ENCODE measurements around the gene UBP1. TPM values are rescaled to one million over a fixed set of nuclear protein-coding genes. Genes with fewer than 3 reads are reported as not detected.
"Not testable (repeated sequence)": the region's sequence is repeated elsewhere in the genome, so short reads cannot be mapped to it uniquely, and the experiment has no call there.

Gene UBP1
- total RNA-seq, 1 donor from 2014 or later = 62.9 TPM

DNA sequence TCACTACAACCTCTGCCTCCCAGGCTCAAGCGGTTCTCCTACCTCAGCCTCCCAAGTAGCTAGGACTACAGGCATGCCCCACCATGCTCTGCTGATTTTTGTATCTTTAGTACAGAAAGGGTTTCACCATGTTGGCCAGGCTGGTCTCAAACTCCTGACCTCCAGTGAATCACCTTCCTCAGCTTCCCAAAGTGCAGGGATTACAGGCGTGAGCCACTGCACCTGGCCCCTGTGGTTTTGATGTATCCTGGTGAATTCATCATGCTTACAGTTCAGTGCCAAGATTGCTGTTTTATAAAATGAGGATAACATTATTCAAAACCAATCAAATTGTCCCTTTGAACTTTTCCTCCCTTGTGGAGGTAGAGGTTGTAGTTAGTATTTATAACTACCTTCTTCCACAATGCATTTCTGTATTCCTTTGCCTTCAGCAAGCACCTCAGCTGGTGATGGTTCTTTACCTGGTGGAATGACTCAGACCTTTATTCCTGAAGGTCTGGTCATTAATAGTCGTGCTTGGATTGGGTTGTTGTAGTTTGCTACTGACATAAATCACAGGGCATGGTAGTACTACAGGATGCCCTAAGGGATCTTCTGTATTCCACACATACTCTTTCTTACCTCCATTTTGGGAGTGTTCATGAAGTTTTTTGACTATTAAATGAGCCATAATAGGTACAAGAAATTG, 76.9 kb downstream of the UBP1 start:
- H3K27ac ChIP-seq = no peak overlapping the region
- no peaks in the 10 kb centered on the region for H3K36me3 ChIP-seq
- no peaks in the 10 kb centered on the region for H3K9me3 ChIP-seq
- no peak overlapping the region for H3K4me3 ChIP-seq
- no peaks in the 10 kb centered on the region for H3K27me3 ChIP-seq
- no peak for DNase-seq
- H3K4me1 ChIP-seq = no peaks in the 10 kb centered on the region
- no peak for ATAC-seq
- intact Hi-C loops (cut with DNase I) = no loop called here
- TF ChIP-seq, protein P1, sequence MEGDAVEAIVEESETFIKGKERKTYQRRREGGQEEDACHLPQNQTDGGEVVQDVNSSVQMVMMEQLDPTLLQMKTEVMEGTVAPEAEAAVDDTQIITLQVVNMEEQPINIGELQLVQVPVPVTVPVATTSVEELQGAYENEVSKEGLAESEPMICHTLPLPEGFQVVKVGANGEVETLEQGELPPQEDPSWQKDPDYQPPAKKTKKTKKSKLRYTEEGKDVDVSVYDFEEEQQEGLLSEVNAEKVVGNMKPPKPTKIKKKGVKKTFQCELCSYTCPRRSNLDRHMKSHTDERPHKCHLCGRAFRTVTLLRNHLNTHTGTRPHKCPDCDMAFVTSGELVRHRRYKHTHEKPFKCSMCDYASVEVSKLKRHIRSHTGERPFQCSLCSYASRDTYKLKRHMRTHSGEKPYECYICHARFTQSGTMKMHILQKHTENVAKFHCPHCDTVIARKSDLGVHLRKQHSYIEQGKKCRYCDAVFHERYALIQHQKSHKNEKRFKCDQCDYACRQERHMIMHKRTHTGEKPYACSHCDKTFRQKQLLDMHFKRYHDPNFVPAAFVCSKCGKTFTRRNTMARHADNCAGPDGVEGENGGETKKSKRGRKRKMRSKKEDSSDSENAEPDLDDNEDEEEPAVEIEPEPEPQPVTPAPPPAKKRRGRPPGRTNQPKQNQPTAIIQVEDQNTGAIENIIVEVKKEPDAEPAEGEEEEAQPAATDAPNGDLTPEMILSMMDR (IDR thresholded peaks at IDR 0.05) = no peak

DNA sequence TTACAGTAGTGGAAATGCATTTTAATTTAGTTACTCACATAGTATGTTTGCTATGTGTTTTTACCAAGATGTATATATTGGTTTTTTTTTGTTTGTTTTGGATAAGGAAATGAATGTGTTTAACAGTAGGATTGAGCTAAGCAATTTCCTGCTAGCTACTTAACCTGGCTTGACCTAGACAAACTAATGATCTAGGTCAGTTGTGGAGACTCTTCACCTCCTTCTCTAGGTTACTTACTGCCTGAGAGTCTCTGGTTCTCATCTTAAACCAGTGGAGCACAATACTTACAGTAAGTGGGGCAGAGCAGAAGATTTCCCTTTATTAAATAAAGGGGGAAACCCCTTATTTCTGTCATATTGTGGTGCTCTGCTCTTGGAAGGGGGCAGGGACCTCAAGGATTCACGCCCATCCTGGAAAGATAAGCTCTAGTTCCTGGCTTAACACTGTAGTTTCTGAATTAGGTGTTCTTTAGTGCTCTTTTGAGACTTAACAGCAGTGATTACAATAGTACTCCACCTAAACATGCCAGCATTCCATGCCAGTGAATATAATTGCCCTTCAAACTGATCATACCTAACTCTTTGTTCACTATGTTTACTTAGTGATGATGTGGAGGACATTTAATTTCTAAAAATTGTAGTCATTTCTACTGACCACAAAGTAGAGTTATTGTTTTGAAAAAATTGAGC, 79.9 kb downstream of the UBP1 start:
- DNase-seq = no peak
- TF ChIP-seq, protein P1 (IDR thresholded peaks at IDR 0.05) = no peak
- H3K4me1 ChIP-seq = no peaks in the 10 kb centered on the region
- H3K27ac ChIP-seq = no peak overlapping the region
- H3K4me3 ChIP-seq = no peak overlapping the region
- ATAC-seq = peak; percentile 53
- no peaks in the 10 kb centered on the region for H3K36me3 ChIP-seq
- H3K9me3 ChIP-seq = no peaks in the 10 kb centered on the region
- intact Hi-C loops (cut with DNase I) = no loop called here
- no peaks in the 10 kb centered on the region for H3K27me3 ChIP-seq

DNA sequence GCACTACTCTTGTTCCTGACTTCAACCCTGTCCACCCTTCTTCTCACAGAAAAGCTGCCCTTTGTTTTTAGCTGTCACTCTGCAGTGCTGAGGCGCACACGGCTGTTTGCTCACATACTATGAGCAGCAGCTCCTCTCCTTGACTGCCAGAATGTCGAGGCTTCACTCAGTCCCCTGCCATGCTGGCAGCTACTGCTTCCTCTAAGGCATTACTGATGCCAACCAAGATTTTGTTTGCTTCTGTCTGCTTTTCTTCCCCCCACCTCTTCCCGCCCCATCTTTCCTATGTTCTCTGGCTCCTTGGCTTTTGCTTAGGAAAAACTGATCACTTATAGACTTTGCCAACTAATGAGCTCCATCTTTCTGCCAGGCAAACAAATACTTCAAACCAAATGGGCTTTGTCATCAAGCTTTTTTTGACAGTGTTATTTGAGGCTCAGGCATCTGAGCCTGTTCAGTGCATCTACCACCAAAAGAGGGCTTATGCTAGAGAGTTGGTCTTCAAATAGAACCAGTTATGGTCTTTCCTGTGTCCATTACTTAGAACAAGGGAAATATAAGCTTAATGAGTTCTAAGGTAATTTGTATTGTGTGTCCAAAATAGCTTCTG, 81.9 kb downstream of the UBP1 start:
- H3K27me3 ChIP-seq = no peaks in the 10 kb centered on the region
- DNase-seq (no peak), ATAC-seq (no peak)
- no peaks in the 10 kb centered on the region for H3K9me3 ChIP-seq
- no peak overlapping the region for H3K27ac ChIP-seq
- intact Hi-C loops (cut with DNase I) = no loop called here
- no peaks in the 10 kb centered on the region for H3K36me3 ChIP-seq
- H3K4me1 ChIP-seq = no peaks in the 10 kb centered on the region
- H3K4me3 ChIP-seq = no peak overlapping the region
- TF ChIP-seq, protein P1 (IDR thresholded peaks at IDR 0.05) = no peak

DNA sequence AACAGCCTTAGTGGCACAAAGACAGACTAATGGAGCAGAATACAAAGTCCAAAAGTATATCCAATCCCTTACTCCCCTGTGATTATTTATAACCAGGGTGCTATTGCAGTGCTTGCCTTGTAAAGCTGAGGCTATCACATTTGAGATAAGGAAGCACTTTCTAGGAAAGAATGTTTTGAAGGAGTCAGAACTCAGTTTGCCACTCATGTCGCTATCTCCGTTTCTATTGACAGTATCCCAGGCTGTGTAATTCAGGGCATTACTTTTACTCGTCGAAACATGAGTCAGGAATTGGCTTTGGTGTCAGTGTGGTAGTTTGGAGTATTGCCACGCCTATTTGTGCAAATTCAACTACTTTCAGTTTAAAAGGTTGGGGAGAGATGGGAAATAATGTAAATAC, 84.6 kb downstream of the UBP1 start:
- ATAC-seq (peak; percentile 80), DNase-seq (no peak)

DNA sequence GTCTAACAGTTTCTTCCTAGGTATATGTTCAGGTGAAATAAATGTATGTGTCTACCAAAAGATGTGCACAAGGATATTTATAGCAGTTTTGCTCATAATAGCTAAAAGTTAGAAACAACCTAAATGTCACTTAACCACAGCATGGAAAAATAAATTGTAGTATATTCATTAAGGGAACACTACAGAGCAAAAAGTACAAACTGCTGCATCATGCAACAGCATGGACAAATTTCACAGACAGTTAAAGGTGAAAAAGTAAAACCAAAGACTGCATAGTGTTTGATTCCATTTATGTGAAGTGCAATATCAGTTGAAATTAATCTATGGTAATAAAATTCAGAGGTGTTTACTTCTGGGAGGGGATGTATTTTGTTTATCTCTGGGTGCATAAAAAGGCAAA, 100.4 kb downstream of the UBP1 start:
- ATAC-seq = no peak
- TF ChIP-seq, protein P1 (IDR thresholded peaks at IDR 0.05) = no peak

More for the DNA sequence above, 84.6 kb downstream of the UBP1 start:
- H3K27me3 ChIP-seq = no peaks in the 10 kb centered on the region
- intact Hi-C loops (cut with DNase I) = no loop called here
- no peaks in the 10 kb centered on the region for H3K36me3 ChIP-seq
- no peaks in the 10 kb centered on the region for H3K4me1 ChIP-seq
- TF ChIP-seq, protein P1 (IDR thresholded peaks at IDR 0.05) = no peak
- H3K4me3 ChIP-seq = peak overlapping the region; percentile 14
- H3K9me3 ChIP-seq = no peaks in the 10 kb centered on the region
- no peak overlapping the region for H3K27ac ChIP-seq

DNA sequence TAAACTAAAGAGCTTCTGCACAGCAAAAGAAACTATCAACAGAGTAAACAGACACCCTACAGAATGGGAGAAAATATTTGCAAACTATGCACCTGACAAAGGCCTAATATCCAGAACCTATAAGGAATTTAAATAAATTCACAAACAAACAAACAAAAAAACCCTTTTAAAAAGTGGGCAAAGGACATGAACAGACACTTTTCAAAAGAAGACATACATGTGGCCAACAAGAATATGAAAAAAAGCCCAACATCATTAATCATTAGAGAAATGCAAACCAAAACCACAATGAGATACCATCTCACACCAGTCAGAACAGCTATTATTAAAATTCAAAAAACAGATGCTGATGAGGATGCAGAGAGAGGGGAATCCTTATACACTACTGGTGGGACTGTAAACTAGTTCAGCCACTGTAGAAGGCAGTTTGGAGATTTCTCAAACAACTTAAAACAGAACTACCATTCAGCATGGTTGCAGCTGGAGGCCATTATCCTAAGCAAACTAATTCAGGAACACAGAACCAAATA, 101.2 kb downstream of the UBP1 start:
- H3K27me3 ChIP-seq; H3K4me1 ChIP-seq; H3K9me3 ChIP-seq; intact Hi-C loops (cut with DNase I); H3K36me3 ChIP-seq; H3K4me3 ChIP-seq; DNase-seq; ATAC-seq; H3K27ac ChIP-seq: not testable (repeated sequence)

More for the DNA sequence above, 100.4 kb downstream of the UBP1 start:
- H3K27ac ChIP-seq = no peak overlapping the region
- intact Hi-C loops (cut with DNase I) = no loop called here
- H3K4me3 ChIP-seq = no peak overlapping the region
- no peaks in the 10 kb centered on the region for H3K9me3 ChIP-seq
- DNase-seq = no peak
- H3K4me1 ChIP-seq = no peaks in the 10 kb centered on the region
- H3K27me3 ChIP-seq = no peaks in the 10 kb centered on the region
- no peaks in the 10 kb centered on the region for H3K36me3 ChIP-seq
